HG03571 (cell line): ENCODE measurements around the gene PEAR1.
"Not testable (repeated sequence)": the region's sequence is repeated elsewhere in the genome, so short reads cannot be mapped to it uniquely, and the experiment has no call there.

Experiments
- ATAC-seq: cut with Tn5 transposase; IDR thresholded peaks from one replicate; pipeline ENCODE4 v1.9.1; 2021; ENCODE audit not compliant: unreplicated experiment

The PEAR1 gene

GRCh38 chr1:156913809-156914387 is 20.4 kb downstream of the PEAR1 start:
- no peak for ATAC-seq

GRCh38 chr1:156914440-156914856 is 20.9 kb downstream of the PEAR1 start:
- ATAC-seq, result no peak

GRCh38 chr1:156920233-156921052 is 26.9 kb downstream of the PEAR1 start, which contains the start of gene LRRC71:
Gene LRRC71 (plus strand): TSS chr1:156920632. CDS start chr1:156920804, 172 bp downstream.
- ATAC-seq, result no peak

- ATAC-seq, result no peak
Measured at GRCh38 chr1:156921053-156921529, 27.6 kb downstream of the PEAR1 start.

GRCh38 chr1:156922986-156923669 is 29.6 kb downstream of the PEAR1 start:
- no peak for ATAC-seq

- ATAC-seq, result no peak
Measured at GRCh38 chr1:156923670-156924477, 30.4 kb downstream of the PEAR1 start.

- no peak for ATAC-seq
Measured at GRCh38 chr1:156924478-156925153, 31.1 kb downstream of the PEAR1 start.

GRCh38 chr1:156925154-156926010 is 31.9 kb downstream of the PEAR1 start:
- ATAC-seq, result no peak

- no peak for ATAC-seq
Measured at GRCh38 chr1:156926175-156926574, 32.7 kb downstream of the PEAR1 start.

- ATAC-seq, result not testable (repeated sequence)
Measured at GRCh38 chr1:156926695-156927094, 33.2 kb downstream of the PEAR1 start.

GRCh38 chr1:156927215-156928042 is 33.9 kb downstream of the PEAR1 start:
- ATAC-seq, result no peak

GRCh38 chr1:156928043-156928602 is 34.6 kb downstream of the PEAR1 start:
- ATAC-seq, result no peak

GRCh38 chr1:156929596-156930238 is 36.2 kb downstream of the PEAR1 start:
- no peak for ATAC-seq

GRCh38 chr1:156930483-156930882 is 37.0 kb downstream of the PEAR1 start:
- no peak for ATAC-seq

- ATAC-seq, result no peak
Measured at GRCh38 chr1:156931211-156931952, 37.9 kb downstream of the PEAR1 start.

GRCh38 chr1:156931974-156932710 is 38.6 kb downstream of the PEAR1 start:
- ATAC-seq, result no peak
